ENCODE measurements around the gene RECK. TPM values are rescaled to one million over a fixed set of nuclear protein-coding genes. Genes with fewer than 3 reads are reported as not detected.
"Not testable (repeated sequence)": the region's sequence is repeated elsewhere in the genome, so short reads cannot be mapped to it uniquely, and the experiment has no call there.

RECK gene, protein sequence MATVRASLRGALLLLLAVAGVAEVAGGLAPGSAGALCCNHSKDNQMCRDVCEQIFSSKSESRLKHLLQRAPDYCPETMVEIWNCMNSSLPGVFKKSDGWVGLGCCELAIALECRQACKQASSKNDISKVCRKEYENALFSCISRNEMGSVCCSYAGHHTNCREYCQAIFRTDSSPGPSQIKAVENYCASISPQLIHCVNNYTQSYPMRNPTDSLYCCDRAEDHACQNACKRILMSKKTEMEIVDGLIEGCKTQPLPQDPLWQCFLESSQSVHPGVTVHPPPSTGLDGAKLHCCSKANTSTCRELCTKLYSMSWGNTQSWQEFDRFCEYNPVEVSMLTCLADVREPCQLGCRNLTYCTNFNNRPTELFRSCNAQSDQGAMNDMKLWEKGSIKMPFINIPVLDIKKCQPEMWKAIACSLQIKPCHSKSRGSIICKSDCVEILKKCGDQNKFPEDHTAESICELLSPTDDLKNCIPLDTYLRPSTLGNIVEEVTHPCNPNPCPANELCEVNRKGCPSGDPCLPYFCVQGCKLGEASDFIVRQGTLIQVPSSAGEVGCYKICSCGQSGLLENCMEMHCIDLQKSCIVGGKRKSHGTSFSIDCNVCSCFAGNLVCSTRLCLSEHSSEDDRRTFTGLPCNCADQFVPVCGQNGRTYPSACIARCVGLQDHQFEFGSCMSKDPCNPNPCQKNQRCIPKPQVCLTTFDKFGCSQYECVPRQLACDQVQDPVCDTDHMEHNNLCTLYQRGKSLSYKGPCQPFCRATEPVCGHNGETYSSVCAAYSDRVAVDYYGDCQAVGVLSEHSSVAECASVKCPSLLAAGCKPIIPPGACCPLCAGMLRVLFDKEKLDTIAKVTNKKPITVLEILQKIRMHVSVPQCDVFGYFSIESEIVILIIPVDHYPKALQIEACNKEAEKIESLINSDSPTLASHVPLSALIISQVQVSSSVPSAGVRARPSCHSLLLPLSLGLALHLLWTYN
- 5.3 and 5.9 TPM in 2 replicates for total RNA-seq

GRCh38 chr9:36036780-36037548, at the start of gene RECK:
Gene RECK (plus strand): TSS chr9:36036913. CDS start chr9:36036999, 86 bp downstream.
- Mint-ChIP-seq H3K27ac (peak within 1 kb of the TSS; percentile 67), H3K36me3 (ENCODE audit: low read depth) (peaks cover 3% of the 10 kb centered on the region), H3K27me3 (ENCODE audit: low read depth) (peaks cover 15% of the 10 kb centered on the region), H3K9me3 (no peaks in the 10 kb centered on the region), H3K4me3 (ENCODE audit: low read depth) (peak within 1 kb of the TSS; percentile 92), H3K4me1 (ENCODE audit: low read depth) (peaks cover 35% of the 10 kb centered on the region)
- peak; percentile 83 for DNase-seq (ENCODE audit: low spot score)
- intact Hi-C loops (cut with micrococcal nuclease): loop anchor here (2.0 to 5.0 kb wide), 2 partner anchors 28 to 115 kb away; no protein-coding TSS in a partner anchor

DNA sequence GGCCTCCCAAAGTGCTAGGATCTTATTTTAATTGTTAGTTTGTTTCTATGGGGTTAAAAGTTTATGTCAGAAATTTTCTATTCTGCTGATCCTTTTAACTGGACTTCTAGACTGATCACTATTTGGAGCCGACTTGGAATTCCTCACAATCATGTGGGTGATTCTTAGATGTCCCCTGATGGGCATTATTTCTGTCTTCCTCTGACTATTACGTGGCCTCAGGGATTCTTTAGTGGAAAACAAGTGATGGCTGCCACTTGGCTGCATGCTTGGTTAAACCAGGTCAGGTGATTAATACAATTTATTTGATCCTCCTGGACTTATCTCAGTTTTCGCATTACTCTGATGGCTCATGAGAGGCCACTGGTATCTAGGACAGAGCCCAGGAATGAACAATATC, 46.6 kb upstream of the RECK start:
- H3K27ac Mint-ChIP-seq: no peak overlapping the region
- intact Hi-C loops (cut with micrococcal nuclease): no loop called here
- no peaks in the 10 kb centered on the region for H3K9me3 Mint-ChIP-seq
- H3K4me3 Mint-ChIP-seq (ENCODE audit: low read depth): no peak overlapping the region
- H3K4me1 Mint-ChIP-seq (ENCODE audit: low read depth): no peaks in the 10 kb centered on the region
- H3K27me3 Mint-ChIP-seq (ENCODE audit: low read depth): peaks cover 47% of the 10 kb centered on the region
- no peak for DNase-seq (ENCODE audit: low spot score)
- no peaks in the 10 kb centered on the region for H3K36me3 Mint-ChIP-seq (ENCODE audit: low read depth)

DNA sequence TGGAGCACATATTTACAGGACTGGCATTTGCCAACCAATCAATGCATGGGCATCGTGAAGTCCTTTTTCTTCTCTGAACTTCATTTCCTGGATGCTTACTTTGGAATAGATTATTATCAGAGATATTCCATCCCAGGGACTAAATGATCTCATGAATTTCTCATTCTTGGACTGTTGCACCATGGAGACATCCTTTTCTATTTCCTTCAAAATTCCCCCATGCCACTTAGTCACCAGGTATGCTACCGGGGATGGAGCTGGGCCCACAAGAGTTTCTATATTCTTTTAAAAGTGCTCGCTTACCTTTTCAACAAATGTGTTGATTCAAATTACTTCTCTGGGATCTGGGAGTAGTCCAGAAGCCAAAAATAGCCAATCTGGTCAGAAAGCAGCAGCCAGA, 43.6 kb upstream of the RECK start:
- H3K9me3 Mint-ChIP-seq; intact Hi-C loops (cut with micrococcal nuclease); H3K36me3 Mint-ChIP-seq (ENCODE audit: low read depth); H3K4me1 Mint-ChIP-seq (ENCODE audit: low read depth); DNase-seq (ENCODE audit: low spot score); H3K4me3 Mint-ChIP-seq (ENCODE audit: low read depth); H3K27ac Mint-ChIP-seq: not testable (repeated sequence)
- H3K27me3 Mint-ChIP-seq (ENCODE audit: low read depth): peaks cover 46% of the 10 kb centered on the region

- intact Hi-C loops (cut with micrococcal nuclease): no loop called here
- no peaks in the 10 kb centered on the region for H3K36me3 Mint-ChIP-seq (ENCODE audit: low read depth)
- DNase-seq (ENCODE audit: low spot score): no peak
- H3K9me3 Mint-ChIP-seq: no peaks in the 10 kb centered on the region
- H3K4me1 Mint-ChIP-seq (ENCODE audit: low read depth): no peaks in the 10 kb centered on the region
- no peak overlapping the region for H3K4me3 Mint-ChIP-seq (ENCODE audit: low read depth)
- no peak overlapping the region for H3K27ac Mint-ChIP-seq
- peaks cover 40% of the 10 kb centered on the region for H3K27me3 Mint-ChIP-seq (ENCODE audit: low read depth)
These were observed 42.6 kb upstream of the RECK start for GRCh38 chr9:35993976-35994720.

DNA sequence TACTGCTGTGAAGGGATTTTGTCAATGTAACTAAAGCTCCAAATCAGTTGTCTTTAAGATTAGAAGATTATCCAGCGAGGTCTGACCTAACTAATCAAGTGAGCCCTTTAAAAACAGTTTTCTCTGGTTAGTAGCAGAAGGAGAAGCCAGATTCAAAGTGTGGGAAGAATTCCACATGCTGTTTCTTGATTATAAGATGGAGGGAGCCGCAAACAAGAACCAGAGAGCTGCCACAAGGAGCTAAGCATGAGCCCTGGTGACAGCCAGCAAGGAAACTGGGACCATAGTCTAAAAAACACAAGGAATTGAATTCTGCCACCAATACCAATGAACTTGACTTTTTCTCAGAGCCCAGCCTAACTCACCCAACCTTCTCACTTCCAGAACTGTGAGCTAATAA, 41.8 kb upstream of the RECK start:
- DNase-seq (ENCODE audit: low spot score): no peak
- H3K4me1 Mint-ChIP-seq (ENCODE audit: low read depth): no peaks in the 10 kb centered on the region
- intact Hi-C loops (cut with micrococcal nuclease): no loop called here
- no peaks in the 10 kb centered on the region for H3K9me3 Mint-ChIP-seq
- H3K27me3 Mint-ChIP-seq (ENCODE audit: low read depth): peaks cover 40% of the 10 kb centered on the region
- no peak overlapping the region for H3K4me3 Mint-ChIP-seq (ENCODE audit: low read depth)
- H3K36me3 Mint-ChIP-seq (ENCODE audit: low read depth): no peaks in the 10 kb centered on the region
- H3K27ac Mint-ChIP-seq: no peak overlapping the region

DNA sequence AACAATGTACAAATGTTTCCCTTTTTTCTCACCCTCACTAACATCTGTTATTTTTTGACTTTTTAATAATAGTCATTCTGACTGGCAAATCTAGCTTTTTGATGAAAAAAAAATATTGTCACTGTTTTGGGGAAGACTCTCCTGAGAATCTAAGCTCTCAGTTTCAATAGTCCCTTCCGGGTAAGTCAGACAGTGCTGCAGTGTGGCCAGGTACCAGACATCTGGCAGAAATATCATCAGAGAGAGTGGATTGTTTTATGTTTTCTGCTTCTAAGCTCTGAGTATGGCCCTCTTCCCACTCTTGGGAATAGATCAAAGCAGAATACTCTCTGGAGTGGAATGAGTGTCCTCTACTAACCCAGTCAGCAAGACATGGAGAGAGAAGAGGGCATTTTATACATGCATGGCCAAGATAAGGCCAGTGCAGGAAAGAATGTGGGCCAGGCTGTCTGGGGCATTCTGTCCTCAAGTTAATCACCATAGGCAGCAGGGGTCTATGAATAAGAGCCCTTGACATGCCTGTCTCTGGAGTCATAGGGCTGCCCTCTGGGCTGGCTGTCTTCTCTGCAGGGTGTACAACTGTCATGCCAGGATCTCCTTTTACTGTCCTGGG, 40.2 kb upstream of the RECK start:
- Mint-ChIP-seq H3K4me1 (ENCODE audit: low read depth) (no peaks in the 10 kb centered on the region), H3K4me3 (ENCODE audit: low read depth) (no peak overlapping the region), H3K27me3 (ENCODE audit: low read depth) (peaks cover 43% of the 10 kb centered on the region), H3K27ac (no peak overlapping the region), H3K9me3 (no peaks in the 10 kb centered on the region), H3K36me3 (ENCODE audit: low read depth) (no peaks in the 10 kb centered on the region)
- no peak for DNase-seq (ENCODE audit: low spot score)
- intact Hi-C loops (cut with micrococcal nuclease): no loop called here

GRCh38 chr9:35997016-35997415, 39.7 kb upstream of the RECK start:
- H3K4me1 Mint-ChIP-seq (ENCODE audit: low read depth); intact Hi-C loops (cut with micrococcal nuclease); DNase-seq (ENCODE audit: low spot score); H3K4me3 Mint-ChIP-seq (ENCODE audit: low read depth); H3K36me3 Mint-ChIP-seq (ENCODE audit: low read depth); H3K27ac Mint-ChIP-seq; H3K9me3 Mint-ChIP-seq: not testable (repeated sequence)
- H3K27me3 Mint-ChIP-seq (ENCODE audit: low read depth): peaks cover 42% of the 10 kb centered on the region

DNA sequence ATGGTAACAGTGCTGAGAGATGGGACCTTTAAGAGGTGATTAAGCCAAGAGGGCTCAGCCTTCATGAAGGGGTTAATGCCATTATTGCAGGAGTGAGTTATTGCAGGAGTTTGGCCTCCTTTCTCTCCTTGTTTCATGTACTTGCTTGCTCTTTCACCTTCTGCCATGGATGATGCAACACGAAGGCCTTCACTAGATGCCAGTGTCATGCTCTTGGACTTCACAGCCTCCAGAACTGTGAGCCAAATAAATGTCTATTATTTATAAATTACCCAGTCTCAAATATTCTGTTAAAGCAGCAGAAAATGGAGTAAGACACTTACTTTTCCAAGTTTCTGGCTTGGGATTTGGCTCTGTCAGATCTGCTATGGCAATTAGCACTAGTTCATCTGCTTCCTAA, 38.4 kb upstream of the RECK start:
- Mint-ChIP-seq H3K9me3 (no peaks in the 10 kb centered on the region), H3K27ac (no peak overlapping the region), H3K27me3 (ENCODE audit: low read depth) (peaks cover 40% of the 10 kb centered on the region), H3K4me3 (ENCODE audit: low read depth) (no peak overlapping the region), H3K4me1 (ENCODE audit: low read depth) (no peaks in the 10 kb centered on the region), H3K36me3 (ENCODE audit: low read depth) (no peaks in the 10 kb centered on the region)
- no peak for DNase-seq (ENCODE audit: low spot score)
- intact Hi-C loops (cut with micrococcal nuclease): no loop called here

DNA sequence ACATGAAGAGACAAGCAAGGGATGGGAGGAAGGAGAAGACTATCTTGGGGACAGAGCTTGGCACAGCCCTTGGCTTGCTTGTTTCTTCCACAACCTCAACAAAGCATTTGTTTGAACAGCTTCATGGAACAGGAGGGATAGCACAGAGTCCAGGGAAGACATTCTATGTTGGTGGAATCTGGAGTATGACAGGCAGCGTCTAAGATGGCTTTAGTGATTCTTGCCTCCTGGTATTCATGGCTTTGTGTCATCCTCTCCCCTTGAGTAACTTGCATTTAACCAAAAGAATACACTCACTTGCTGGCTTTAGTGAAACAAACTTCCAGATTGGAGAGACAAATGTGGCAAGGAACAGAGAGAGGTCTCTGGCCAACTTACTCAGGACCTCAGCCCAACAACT, 30.8 kb upstream of the RECK start:
- H3K36me3 Mint-ChIP-seq (ENCODE audit: low read depth): no peaks in the 10 kb centered on the region
- H3K9me3 Mint-ChIP-seq: peaks cover 17% of the 10 kb centered on the region
- H3K4me3 Mint-ChIP-seq (ENCODE audit: low read depth): no peak overlapping the region
- H3K4me1 Mint-ChIP-seq (ENCODE audit: low read depth): peaks cover 19% of the 10 kb centered on the region
- intact Hi-C loops (cut with micrococcal nuclease): no loop called here
- no peak overlapping the region for H3K27ac Mint-ChIP-seq
- peaks cover 27% of the 10 kb centered on the region for H3K27me3 Mint-ChIP-seq (ENCODE audit: low read depth)
- no peak for DNase-seq (ENCODE audit: low spot score)

GRCh38 chr9:36006549-36007315, 30.0 kb upstream of the RECK start:
- no peak overlapping the region for H3K27ac Mint-ChIP-seq
- H3K4me3 Mint-ChIP-seq (ENCODE audit: low read depth): no peak overlapping the region
- H3K36me3 Mint-ChIP-seq (ENCODE audit: low read depth): no peaks in the 10 kb centered on the region
- H3K4me1 Mint-ChIP-seq (ENCODE audit: low read depth): peaks cover 19% of the 10 kb centered on the region
- DNase-seq (ENCODE audit: low spot score): no peak
- intact Hi-C loops (cut with micrococcal nuclease): no loop called here
- H3K27me3 Mint-ChIP-seq (ENCODE audit: low read depth): peaks cover 31% of the 10 kb centered on the region
- H3K9me3 Mint-ChIP-seq: peaks cover 17% of the 10 kb centered on the region

DNA sequence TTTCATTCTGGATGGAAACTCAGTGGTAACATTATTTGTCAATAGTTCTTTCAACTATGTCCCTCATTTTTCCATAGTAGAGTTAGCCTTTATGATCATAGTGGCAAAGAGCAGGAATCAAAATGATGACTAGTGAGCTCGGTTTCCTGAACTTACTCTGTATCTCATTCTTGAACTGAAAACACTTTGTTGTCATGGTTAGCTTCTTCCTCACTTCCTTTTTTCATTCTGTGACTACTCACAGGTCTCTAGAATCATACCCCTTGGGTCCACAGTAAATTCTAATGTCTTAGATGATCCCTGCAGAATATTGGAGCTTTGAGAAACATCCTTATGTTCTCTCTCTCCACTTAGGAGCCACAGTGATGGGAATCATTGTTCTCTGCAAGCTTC, 29.4 kb upstream of the RECK start:
- intact Hi-C loops (cut with micrococcal nuclease): no loop called here
- H3K4me3 Mint-ChIP-seq (ENCODE audit: low read depth): no peak overlapping the region
- H3K27ac Mint-ChIP-seq: no peak overlapping the region
- H3K9me3 Mint-ChIP-seq: peaks cover 17% of the 10 kb centered on the region
- peaks cover 19% of the 10 kb centered on the region for H3K4me1 Mint-ChIP-seq (ENCODE audit: low read depth)
- DNase-seq (ENCODE audit: low spot score): no peak
- no peaks in the 10 kb centered on the region for H3K36me3 Mint-ChIP-seq (ENCODE audit: low read depth)
- H3K27me3 Mint-ChIP-seq (ENCODE audit: low read depth): peaks cover 29% of the 10 kb centered on the region
